ENCODE results near the gene SHROOM3. TPM values are rescaled to one million over a fixed set of nuclear protein-coding genes. Genes with fewer than 3 reads are reported as not detected.

Gene SHROOM3
- total RNA-seq, 4 donors from 2014 or later, result 20.3 to 50.9 (median 34.9) TPM

GRCh38 chr4:76570141-76570973 lies 135.3 kb downstream of the SHROOM3 start:
- Histone ChIP-seq H3K4me3 (no peak overlapping the region), H3K27ac (no peak overlapping the region), H3K9me3 (no peaks in the 10 kb centered on the region), H3K27me3 (peaks cover 0 to 5% (median 0%) of the 10 kb centered on the region in 4 donors), H3K36me3 (no peaks in the 10 kb centered on the region), H3K4me1 (no peaks in the 10 kb centered on the region)
- intact Hi-C loops (cut with DNase I), result no loop called here
- TF ChIP-seq POLR2A (IDR thresholded peaks at IDR 0.05) (no peak), CTCF (IDR thresholded peaks at IDR 0.05) (no peak)
- DNase-seq, result no peak
- 69 to 78% methylated on average over 10 of the region's 10 CpGs for WGBS, 2 donors

GRCh38 chr4:76571274-76571673 lies 136.2 kb downstream of the SHROOM3 start:
- intact Hi-C loops (cut with DNase I), result no loop called here
- no peak overlapping the region for H3K27ac ChIP-seq
- H3K9me3 ChIP-seq, result no peaks in the 10 kb centered on the region
- 38 to 51% methylated on average over 3 of the region's 3 CpGs for WGBS, 2 donors
- H3K4me1 ChIP-seq, result no peaks in the 10 kb centered on the region
- H3K4me3 ChIP-seq, result no peak overlapping the region
- no peak for DNase-seq
- no peaks in the 10 kb centered on the region for H3K36me3 ChIP-seq
- H3K27me3 ChIP-seq, result peaks cover 0 to 5% (median 0%) of the 10 kb centered on the region in 4 donors
- no peak for TF ChIP-seq CTCF (IDR thresholded peaks at IDR 0.05)
- no peak for TF ChIP-seq POLR2A (IDR thresholded peaks at IDR 0.05)

- 68 to 94% methylated on average over 2 of the region's 2 CpGs for WGBS, 2 donors
- Histone ChIP-seq H3K9me3 (no peaks in the 10 kb centered on the region), H3K27me3 (peaks cover 0 to 9% (median 0%) of the 10 kb centered on the region in 4 donors), H3K36me3 (no peaks in the 10 kb centered on the region), H3K4me3 (no peak overlapping the region), H3K27ac (no peak overlapping the region), H3K4me1 (no peaks in the 10 kb centered on the region)
- no peak for DNase-seq
- intact Hi-C loops (cut with DNase I), result no loop called here
- TF ChIP-seq POLR2A (IDR thresholded peaks at IDR 0.05), result no peak
- TF ChIP-seq CTCF (IDR thresholded peaks at IDR 0.05), result no peak
These were observed 137.2 kb downstream of the SHROOM3 start for GRCh38 chr4:76572224-76572623.

GRCh38 chr4:76576824-76577223 lies 141.8 kb downstream of the SHROOM3 start:
- Histone ChIP-seq H3K9me3 (no peaks in the 10 kb centered on the region), H3K4me1 (no peaks in the 10 kb centered on the region), H3K4me3 (no peak overlapping the region), H3K27ac (no peak overlapping the region), H3K27me3 (peaks cover 0 to 13% (median 0%) of the 10 kb centered on the region in 4 donors), H3K36me3 (no peaks in the 10 kb centered on the region)
- no peak for DNase-seq
- TF ChIP-seq CTCF (IDR thresholded peaks at IDR 0.05), result no peak
- no peak for TF ChIP-seq POLR2A (IDR thresholded peaks at IDR 0.05)
- WGBS, 2 donors, result 88 to 90% methylated on average over 4 of the region's 4 CpGs
- intact Hi-C loops (cut with DNase I), result no loop called here

- Histone ChIP-seq H3K4me1 (no peaks in the 10 kb centered on the region), H3K27ac (no peak overlapping the region), H3K4me3 (no peak overlapping the region), H3K27me3 (peaks cover 0 to 13% (median 0%) of the 10 kb centered on the region in 4 donors), H3K9me3 (no peaks in the 10 kb centered on the region), H3K36me3 (no peaks in the 10 kb centered on the region)
- intact Hi-C loops (cut with DNase I), result no loop called here
- TF ChIP-seq CTCF (IDR thresholded peaks at IDR 0.05), result no peak
- no peak for TF ChIP-seq POLR2A (IDR thresholded peaks at IDR 0.05)
- 52 to 72% methylated on average over 2 of the region's 2 CpGs for WGBS, 2 donors
- no peak for DNase-seq
These were observed 143.1 kb downstream of the SHROOM3 start for GRCh38 chr4:76578002-76578560.
